HAP-1 (cell line): ENCODE measurements around the gene SPEM2.

Experiments used
- DNase-seq, 2 experiments: peaks; one replicate each; pipeline ENCODE4 v3.0.0-alpha.2; 2016 to 2020; ENCODE audit warnings: low spot score in 2 of 2
- H3K27me3 ChIP-seq: fragments of 250-450 bp; sonication (Bioruptor Pico); 2 replicates; pipeline ENCODE4 v1.5.1; 2020; ENCODE audit warnings: low read depth, mild to moderate bottlenecking, moderate library complexity
- H3K36me3 ChIP-seq: fragments of 250-450 bp; sonication (Bioruptor Pico); replicated peaks from 2 replicates; pipeline ENCODE4 v1.5.1; 2020; ENCODE audit warnings: mild to moderate bottlenecking
- H3K4me1 ChIP-seq: fragments of 250-450 bp; sonication (Bioruptor Pico); 2 replicates; pipeline ENCODE4 v1.5.1; 2020; ENCODE audit warnings: mild to moderate bottlenecking
- H3K4me3 ChIP-seq: fragments of 250-450 bp; sonication (Bioruptor Pico); 2 replicates; pipeline ENCODE4 v1.5.1; 2020; ENCODE audit warnings: mild to moderate bottlenecking, moderate library complexity
- H3K9me3 ChIP-seq: fragments of 250-450 bp; sonication (Bioruptor Pico); 2 replicates; pipeline ENCODE4 v1.5.1; 2020; ENCODE audit warnings: mild to moderate bottlenecking, moderate library complexity
- in situ Hi-C: fragments of 300-500 bp; cut with MboI; formaldehyde crosslinking; loops from 3 replicates; pipeline ENCODE4 v1.14.3; 2020; ENCODE audit warnings: low sequenced_read_pairs, inconsistent platforms, mixed read lengths

Gene SPEM2

GRCh38 chr17:7393613-7394451 is 31.6 kb upstream of the SPEM2 start:
- Histone ChIP-seq H3K9me3 (no peaks in the 10 kb centered on the region), H3K4me3 (peak overlapping the region; percentile 61), H3K36me3 (no peaks in the 10 kb centered on the region; the same call in 1 of the 2 replicates), H3K27me3 (no peaks in the 10 kb centered on the region), H3K4me1 (peaks cover 6% of the 10 kb centered on the region)
- peak; percentile 56 to 79 for DNase-seq
- in situ Hi-C loops: no loop called here

- in situ Hi-C loops: no loop called here
- peak; percentile 83 to 93 for DNase-seq
- no peaks in the 10 kb centered on the region; the same call in 1 of the 2 replicates for H3K36me3 ChIP-seq
Measured at GRCh38 chr17:7394452-7395191, 30.8 kb upstream of the SPEM2 start, which contains the start of gene PLSCR3. Gene PLSCR3, minus strand, starts transcription at chr17:7394525. Its CDS starts 415 bp downstream, at chr17:7394110.

GRCh38 chr17:7396147-7396546 is 29.3 kb upstream of the SPEM2 start:
- H3K4me3 ChIP-seq: no peak overlapping the region
- no peaks in the 10 kb centered on the region for H3K9me3 ChIP-seq
- no peaks in the 10 kb centered on the region; the same call in 1 of the 2 replicates for H3K36me3 ChIP-seq
- peaks cover 6% of the 10 kb centered on the region for H3K4me1 ChIP-seq
- no peaks in the 10 kb centered on the region for H3K27me3 ChIP-seq
- in situ Hi-C loops: no loop called here
- DNase-seq: no peak

More at GRCh38 chr17:7394452-7395191, 30.8 kb upstream of the SPEM2 start, which contains the start of gene PLSCR3:
- Histone ChIP-seq H3K9me3 (no peaks in the 10 kb centered on the region), H3K27me3 (no peaks in the 10 kb centered on the region), H3K4me3 (peak within 1 kb of the TSS; percentile 61), H3K4me1 (peaks cover 6% of the 10 kb centered on the region)

GRCh38 chr17:7398612-7399011 is 26.8 kb upstream of the SPEM2 start:
- no peak for DNase-seq
- Histone ChIP-seq H3K9me3 (no peaks in the 10 kb centered on the region), H3K36me3 (peaks cover 5% of the 10 kb centered on the region; the same call in 1 of the 2 replicates), H3K4me1 (peaks cover 13% of the 10 kb centered on the region), H3K4me3 (no peak overlapping the region), H3K27me3 (no peaks in the 10 kb centered on the region)
- in situ Hi-C loops: no loop called here

GRCh38 chr17:7403043-7403726 is 22.2 kb upstream of the SPEM2 start:
- Histone ChIP-seq H3K9me3 (no peaks in the 10 kb centered on the region), H3K4me1 (peaks cover 6% of the 10 kb centered on the region), H3K4me3 (peak overlapping the region; percentile 69), H3K36me3 (peaks cover 5% of the 10 kb centered on the region; the same call in 1 of the 2 replicates), H3K27me3 (no peaks in the 10 kb centered on the region)
- in situ Hi-C loops: no loop called here
- peak; percentile 10 to 79 for DNase-seq

- Histone ChIP-seq H3K36me3 (peaks cover 5% of the 10 kb centered on the region; the same call in 1 of the 2 replicates), H3K4me3 (peak overlapping the region; percentile 69), H3K27me3 (no peaks in the 10 kb centered on the region), H3K4me1 (peaks cover 6% of the 10 kb centered on the region), H3K9me3 (no peaks in the 10 kb centered on the region)
- DNase-seq: no peak
- in situ Hi-C loops: no loop called here
Measured at GRCh38 chr17:7403727-7403976, 21.8 kb upstream of the SPEM2 start.

GRCh38 chr17:7403977-7404736 is 21.3 kb upstream of the SPEM2 start, which contains the start of gene TMEM256:
Gene TMEM256, minus strand, starts transcription at chr17:7404097. Its CDS starts 13 bp downstream, at chr17:7404084.
- H3K4me3 ChIP-seq: peak within 1 kb of the TSS; percentile 69
- in situ Hi-C loops: no loop called here
- no peaks in the 10 kb centered on the region for H3K9me3 ChIP-seq
- no peaks in the 10 kb centered on the region for H3K27me3 ChIP-seq
- peaks cover 5% of the 10 kb centered on the region; the same call in 1 of the 2 replicates for H3K36me3 ChIP-seq
- H3K4me1 ChIP-seq: peaks cover 6% of the 10 kb centered on the region
- peak; percentile 99 for DNase-seq

- Histone ChIP-seq H3K4me1 (peaks cover 6% of the 10 kb centered on the region), H3K4me3 (peak overlapping the region; percentile 69), H3K27me3 (no peaks in the 10 kb centered on the region), H3K9me3 (no peaks in the 10 kb centered on the region), H3K36me3 (peaks cover 10% of the 10 kb centered on the region)
- in situ Hi-C loops: no loop called here
- peak in 1 of 2 experiments; percentile 74 for DNase-seq
Measured at GRCh38 chr17:7404737-7405349, 20.6 kb upstream of the SPEM2 start.

GRCh38 chr17:7405350-7406234 is 19.8 kb upstream of the SPEM2 start:
- peak in 1 of 2 experiments; percentile 40 for DNase-seq
- Histone ChIP-seq H3K27me3 (no peaks in the 10 kb centered on the region), H3K4me3 (peak overlapping the region; percentile 69), H3K4me1 (peaks cover 6% of the 10 kb centered on the region), H3K9me3 (no peaks in the 10 kb centered on the region), H3K36me3 (peaks cover 14% of the 10 kb centered on the region)
- in situ Hi-C loops: no loop called here

GRCh38 chr17:7406235-7406825 is 19.1 kb upstream of the SPEM2 start:
- Histone ChIP-seq H3K27me3 (no peaks in the 10 kb centered on the region), H3K36me3 (peaks cover 14% of the 10 kb centered on the region), H3K4me3 (peak overlapping the region; percentile 69), H3K9me3 (no peaks in the 10 kb centered on the region), H3K4me1 (peaks cover 6% of the 10 kb centered on the region)
- peak in 1 of 2 experiments; percentile 26 for DNase-seq
- in situ Hi-C loops: no loop called here

GRCh38 chr17:7407082-7407481 is 18.3 kb upstream of the SPEM2 start:
- no peak overlapping the region for H3K4me3 ChIP-seq
- H3K9me3 ChIP-seq: no peaks in the 10 kb centered on the region
- H3K36me3 ChIP-seq: peaks cover 12% of the 10 kb centered on the region
- in situ Hi-C loops: no loop called here
- H3K4me1 ChIP-seq: peaks cover 6% of the 10 kb centered on the region
- DNase-seq: no peak
- H3K27me3 ChIP-seq: no peaks in the 10 kb centered on the region
